ENCODE measurements around the gene IRF6.

- TF ChIP-seq CSDC2 (CRISPR knock-in tag; IDR thresholded peaks at IDR 0.05) = no peak
- no peak for TF ChIP-seq ISL1 (CRISPR knock-in tag; IDR thresholded peaks at IDR 0.05)
- TF ChIP-seq PPARA (CRISPR knock-in tag; IDR thresholded peaks at IDR 0.05; ENCODE audit: borderline replicate concordance) = no peak
- TF ChIP-seq ZFP30 (CRISPR knock-in tag; IDR thresholded peaks at IDR 0.05) = no peak
- no peak for TF ChIP-seq ZNF70 (CRISPR knock-in tag; IDR thresholded peaks at IDR 0.05)
Measured at GRCh38 chr1:209772126-209772525, 33.8 kb downstream of the IRF6 start.

Measured in SK-N-SH treated with all-trans-retinoic acid at 6 μM for 48 hours (cell line).